T-helper 1 cell treated with Interleukin-12 subunit alpha and Interleukin-12 subunit beta and Interleukin-4 antibody, amounts not matched to agents 30 μg/mL and 1 μg/mL, for 36 hours (primary cell): Measurements from ENCODE around the gene ARR3.
"Not testable (repeated sequence)": the region's sequence is repeated elsewhere in the genome, so short reads cannot be mapped to it uniquely, and the experiment has no call there.

Source experiments
- H3K27ac Mint-ChIP-seq: one replicate; pipeline ENCODE4 v1.8.0; 2021; ENCODE audit warnings: mild to moderate bottlenecking, mixed read lengths
- H3K27me3 Mint-ChIP-seq: one replicate; pipeline ENCODE4 v1.8.0; 2021; ENCODE audit warnings: low read depth, mixed read lengths
- H3K36me3 Mint-ChIP-seq: one replicate; pipeline ENCODE4 v1.8.0; 2021; ENCODE audit warnings: low read depth, mixed read lengths
- H3K4me1 Mint-ChIP-seq: one replicate; pipeline ENCODE4 v1.8.0; 2021; ENCODE audit warnings: low read depth, mixed read lengths
- H3K4me3 Mint-ChIP-seq: one replicate; pipeline ENCODE4 v1.8.0; 2021; ENCODE audit warnings: mild to moderate bottlenecking, moderate library complexity, mixed read lengths
- H3K9me3 Mint-ChIP-seq: one replicate; pipeline ENCODE4 v1.8.0; 2021; ENCODE audit warnings: mixed read lengths

Gene ARR3

GRCh38 chrX:70313503-70313902 lies 45.4 kb downstream of the ARR3 start:
- no peak overlapping the region for H3K4me3 Mint-ChIP-seq
- H3K4me1 Mint-ChIP-seq: peaks cover 2% of the 10 kb centered on the region
- H3K27me3 Mint-ChIP-seq: no peaks in the 10 kb centered on the region
- H3K27ac Mint-ChIP-seq: no peak overlapping the region
- peaks cover 14% of the 10 kb centered on the region for H3K36me3 Mint-ChIP-seq
- no peaks in the 10 kb centered on the region for H3K9me3 Mint-ChIP-seq

DNA sequence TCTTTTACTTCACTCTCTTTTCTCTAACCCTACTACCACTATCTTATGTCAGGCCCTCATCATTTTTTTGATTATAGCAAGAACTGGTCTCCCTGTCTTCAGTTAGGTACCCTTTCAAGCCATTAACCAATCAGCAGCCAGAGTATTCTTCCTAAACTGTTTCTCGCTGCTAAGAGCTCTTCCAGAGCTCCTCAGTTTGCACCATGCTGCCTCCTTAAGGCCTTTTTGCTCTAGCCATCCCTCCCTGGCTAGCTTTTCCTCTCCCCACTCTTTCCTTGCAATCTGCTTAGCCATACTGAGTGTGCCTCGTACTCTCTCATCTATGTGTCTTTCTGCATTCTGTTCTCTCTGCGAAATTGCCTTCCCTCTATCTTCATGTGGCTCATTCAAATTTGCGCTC lies 54.6 kb downstream of the ARR3 start:
- Mint-ChIP-seq H3K4me1 (no peaks in the 10 kb centered on the region), H3K27ac (no peak overlapping the region), H3K9me3 (no peaks in the 10 kb centered on the region), H3K4me3 (no peak overlapping the region), H3K27me3 (no peaks in the 10 kb centered on the region), H3K36me3 (peaks cover 14% of the 10 kb centered on the region)

- not testable (repeated sequence) for H3K27ac Mint-ChIP-seq, H3K9me3 Mint-ChIP-seq, H3K27me3 Mint-ChIP-seq, H3K4me1 Mint-ChIP-seq, H3K4me3 Mint-ChIP-seq
- peaks cover 13% of the 10 kb centered on the region for H3K36me3 Mint-ChIP-seq
Measured at GRCh38 chrX:70323628-70324027, 55.5 kb downstream of the ARR3 start.

- H3K27me3 Mint-ChIP-seq: no peaks in the 10 kb centered on the region
- no peak overlapping the region for H3K27ac Mint-ChIP-seq
- peaks cover 13% of the 10 kb centered on the region for H3K36me3 Mint-ChIP-seq
Measured at GRCh38 chrX:70324326-70324725, 56.2 kb downstream of the ARR3 start.

GRCh38 chrX:70331161-70331560 lies 63.0 kb downstream of the ARR3 start:
- peaks cover 29% of the 10 kb centered on the region for H3K36me3 Mint-ChIP-seq
- peaks cover 4% of the 10 kb centered on the region for H3K4me1 Mint-ChIP-seq
- H3K4me3 Mint-ChIP-seq: no peak overlapping the region
- no peaks in the 10 kb centered on the region for H3K27me3 Mint-ChIP-seq
- H3K9me3 Mint-ChIP-seq: no peaks in the 10 kb centered on the region
- no peak overlapping the region for H3K27ac Mint-ChIP-seq

More at GRCh38 chrX:70324326-70324725, 56.2 kb downstream of the ARR3 start:
- Mint-ChIP-seq H3K4me3 (no peak overlapping the region), H3K9me3 (no peaks in the 10 kb centered on the region), H3K4me1 (no peaks in the 10 kb centered on the region)
